GM12878 (cell line): Measurements from ENCODE around the gene ZNF496. TPM values are rescaled to one million over a fixed set of nuclear protein-coding genes. Genes with fewer than 3 reads are reported as not detected.

Source experiments
- ASH2L ChIP-seq: fragments of 300-600, 200-600 bp; sonication (generic); IDR thresholded peaks from 2 replicates; pipeline ENCODE4 v1.6.1; 2017; ENCODE audit warnings: low read depth, mild to moderate bottlenecking, borderline replicate concordance
- BCL3 ChIP-seq: IDR thresholded peaks from 2 replicates; pipeline ENCODE4 v1.6.1; 2011; ENCODE audit warnings: borderline replicate concordance, low read depth, mild to moderate bottlenecking, moderate library complexity, low read length; ENCODE audit not compliant: insufficient read depth, poor library complexity, severe bottlenecking
- E2F4 ChIP-seq: IDR thresholded peaks from 2 replicates; pipeline ENCODE4 v1.6.1; 2012; ENCODE audit warnings: low read depth, low read length, improper control_type of control experiment
- KDM1A ChIP-seq: fragments of 200-600 bp; sonication (generic); IDR thresholded peaks from 2 replicates; pipeline ENCODE4 v1.6.1; 2016; ENCODE audit warnings: borderline replicate concordance
- NKRF ChIP-seq: fragments of 450-650 bp; conservative IDR thresholded peaks from 2 replicates; pipeline ENCODE4 v1.6.1; 2017; ENCODE audit warnings: mild to moderate bottlenecking, moderate library complexity
- RUNX3 ChIP-seq: IDR thresholded peaks from 2 replicates; pipeline ENCODE4 v1.6.1; 2012; ENCODE audit warnings: low read length, inconsistent platforms
- SMAD1 ChIP-seq: fragments of 450-650 bp; IDR thresholded peaks from 2 replicates; pipeline ENCODE4 v1.6.1; 2018; ENCODE audit warnings: mild to moderate bottlenecking, low read depth; ENCODE audit not compliant: partially characterized antibody
- STAT3 ChIP-seq: IDR thresholded peaks from 2 replicates; pipeline ENCODE4 v1.6.1; 2011; ENCODE audit warnings: low read depth, low read length, improper control_type of control experiment
- ZBTB33 ChIP-seq: fragments of 450-650 bp; IDR thresholded peaks from 2 replicates; pipeline ENCODE4 v1.6.1; 2017; ENCODE audit warnings: mild to moderate bottlenecking
- polyA plus RNA-seq, 11 experiments: library from polyadenylated mRNA; depleted of rRNA in 4 of 11; unstranded in 6 of 11; stranded (reverse) in 5 of 11; fragments of >200 nt; fragmentation: Nextera tagmentation in 4 of 11; fragmentation: Illumina TruSeq in 1 of 11; extraction: Ambion mirVana in 4 of 11; extraction: Trizol in 1 of 11; gene quantifications; 1 replicate in 1 of 11; 2 replicates in 10 of 11; pipeline versions ENCODE4 v1.2.1 to v1.2.3, GENCODE V29; 2011 to 2016; ENCODE audit warnings: inconsistent platforms in 2 of 11, missing spikeins in 2 of 11, low read depth in 1 of 11
- total RNA-seq, 4 experiments: library from RNA; depleted of rRNA in 3 of 4; stranded (reverse); fragments of >200 nt in 3 of 4; fragmentation: Illumina TruSeq in 1 of 4; extraction: Trizol in 1 of 4; gene quantifications; 2 replicates each; pipeline versions ENCODE4 v1.2.1 to v1.2.3, GENCODE V29; 2013 to 2021

Gene ZNF496
- total and polyA plus RNA-seq, 10 of the 15 experiments (the other 5 are each of a cell fraction or from before 2014, with no cell fraction given) = 1.6 to 26.4 (median 12.5) TPM

- TF ChIP-seq ZBTB33 = no peak
- TF ChIP-seq RUNX3 = no peak
- TF ChIP-seq E2F4 = no peak
- no peak for TF ChIP-seq NKRF
- no peak for TF ChIP-seq STAT3
- TF ChIP-seq SMAD1 = no peak
- no peak for TF ChIP-seq KDM1A
- TF ChIP-seq ASH2L = no peak
- TF ChIP-seq BCL3 = no peak
These were observed 38.6 kb downstream of the ZNF496 start (continued) for GRCh38 chr1:247293047-247293446.
